Measurements from ENCODE around the gene CLIP1.

- TF ChIP-seq CTCF (conservative IDR thresholded peaks at IDR 0.05 in 1 of 2, IDR thresholded peaks at IDR 0.05 in 1 of 2; ENCODE audit: extremely low read depth in 1 of 2, insufficient read depth in 1 of 2, low read depth in 1 of 2, low read length in 2 of 2) (no peak), EZH2 (IDR thresholded peaks at IDR 0.05; ENCODE audit: borderline replicate concordance, low read length) (no peak)
Observed at GRCh38 chr12:122310626-122311333, 111.7 kb downstream of the CLIP1 start.
